ENCODE results near the gene GALNT7. TPM values are rescaled to one million over a fixed set of nuclear protein-coding genes. Genes with fewer than 3 reads are reported as not detected.
A peak's percentile ranks its signal among the peaks of the same experiment; 100 is the strongest.

Gene GALNT7
- total RNA-seq, 1 experiment from 2014 or later: 156 TPM

GRCh38 chr4:173153445-173153844, 15.2 kb upstream of the GALNT7 start:
- DNase-seq (ENCODE audit: low read depth, low spot score) (no peak), ATAC-seq (no peak)
- POLR2A ChIA-PET: interaction anchor here (0.5 kb wide), 1 partner anchor 15 kb away, joined by 6 read pairs; the partner anchor contains the start of gene GALNT7
- TF ChIP-seq SIN3A (IDR thresholded peaks at IDR 0.05; ENCODE audit: borderline replicate concordance, insufficient read depth, low read depth, low read length): no peak
- TF ChIP-seq REST (IDR thresholded peaks at IDR 0.05; ENCODE audit: insufficient read depth in 1 of 2, low read depth in 2 of 2, low read length in 1 of 2): no peak
- no peak for TF ChIP-seq POLR2AphosphoS5 (IDR thresholded peaks at IDR 0.05; ENCODE audit: low read depth, low read length)
- no peak for TF ChIP-seq CTCF (IDR thresholded peaks at IDR 0.05)
- no peak for TF ChIP-seq TCF7L2 (IDR thresholded peaks at IDR 0.05; ENCODE audit: low read depth, low read length)
- Histone ChIP-seq H3K27ac (ENCODE audit: low read length) (no peak overlapping the region), H3K36me3 (ENCODE audit: control insufficient read depth, insufficient read depth, low read length) (no peaks in the 10 kb centered on the region; the same call in 1 of the 2 replicates), H3K9me3 (ENCODE audit: control insufficient read depth, insufficient read depth, low read depth, low read length) (no peaks in the 10 kb centered on the region), H3K4me1 (ENCODE audit: control insufficient read depth, insufficient read depth, low read length) (no peaks in the 10 kb centered on the region; the same call in 1 of the 2 replicates), H3K27me3 (ENCODE audit: control insufficient read depth, insufficient read depth, low read length) (no peaks in the 10 kb centered on the region), H3K4me3 (ENCODE audit: low read depth in 2 of 2, low read length in 2 of 2) (no peak overlapping the region)
- in situ Hi-C loops (cut with HindIII; ENCODE audit: low pct_unique_long_range_greater_than_20kb, low sequenced_read_pairs) (loop anchor here (25.0 kb wide), 1 partner anchor 109 kb away; no protein-coding TSS in a partner anchor), intact Hi-C loops (cut with micrococcal nuclease; ENCODE audit: unreplicated experiment) (no loop called here)
- CTCF ChIA-PET: no interaction called here
- no TSS peak for BruUV-seq (replicated peaks)

DNA sequence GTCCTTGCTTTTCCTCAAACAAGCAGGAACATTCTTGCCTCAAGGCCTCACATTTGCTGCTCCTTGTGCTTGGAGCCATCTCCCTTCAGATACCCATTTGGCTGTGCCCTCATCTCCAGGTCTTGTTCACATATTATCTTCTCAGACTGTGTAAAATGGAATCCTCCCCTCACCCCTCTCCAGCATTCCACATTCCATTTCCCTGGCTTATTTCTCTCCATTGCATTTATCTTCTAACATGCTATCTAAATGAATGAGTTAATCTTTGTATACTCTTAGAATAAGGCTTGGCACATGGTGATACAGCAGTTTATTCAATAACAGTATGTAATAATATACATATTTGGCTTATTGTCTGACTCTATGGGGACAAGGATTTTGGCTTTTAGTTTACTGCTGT, 8.8 kb upstream of the GALNT7 start:
- intact Hi-C loops (cut with micrococcal nuclease; ENCODE audit: unreplicated experiment) (no loop called here), in situ Hi-C loops (cut with HindIII; ENCODE audit: low pct_unique_long_range_greater_than_20kb, low sequenced_read_pairs) (loop anchor here (25.0 kb wide), 1 partner anchor 103 kb away; no protein-coding TSS in a partner anchor)
- no TSS peak for BruUV-seq (replicated peaks)
- peak overlapping the region; percentile 59; the same call in 1 of the 2 replicates for H3K27ac ChIP-seq (ENCODE audit: low read length)
- TF ChIP-seq CTCF (IDR thresholded peaks at IDR 0.05) (no peak), TCF7L2 (IDR thresholded peaks at IDR 0.05; ENCODE audit: low read depth, low read length) (no peak), POLR2AphosphoS5 (IDR thresholded peaks at IDR 0.05; ENCODE audit: low read depth, low read length) (no peak), REST (IDR thresholded peaks at IDR 0.05; ENCODE audit: insufficient read depth in 1 of 2, low read depth in 2 of 2, low read length in 1 of 2) (no peak), SIN3A (IDR thresholded peaks at IDR 0.05; ENCODE audit: borderline replicate concordance, insufficient read depth, low read depth, low read length) (no peak)
- no peak for ATAC-seq
- H3K4me3 ChIP-seq (ENCODE audit: low read depth in 2 of 2, low read length in 2 of 2): no peak overlapping the region
- DNase-seq (ENCODE audit: low read depth, low spot score): no peak
- ChIA-PET POLR2A (no interaction called here), CTCF (no interaction called here)
- no peaks in the 10 kb centered on the region for H3K27me3 ChIP-seq (ENCODE audit: control insufficient read depth, insufficient read depth, low read length)
- peaks cover 7% of the 10 kb centered on the region; the same call in 1 of the 2 replicates for H3K36me3 ChIP-seq (ENCODE audit: control insufficient read depth, insufficient read depth, low read length)
- no peaks in the 10 kb centered on the region for H3K9me3 ChIP-seq (ENCODE audit: control insufficient read depth, insufficient read depth, low read depth, low read length)
- no peaks in the 10 kb centered on the region; the same call in 1 of the 2 replicates for H3K4me1 ChIP-seq (ENCODE audit: control insufficient read depth, insufficient read depth, low read length)
